C4-2B (cell line): Measurements from ENCODE around the gene PACRG.

Experiments used
- H3K27ac ChIP-seq: fragments of 450-650 bp; 2 replicates; pipeline ENCODE4 v1.5.1; 2017
- CTCF ChIP-seq: fragments of 450-650 bp; conservative IDR thresholded peaks from 2 replicates; pipeline ENCODE4 v1.5.1; 2017; ENCODE audit warnings: mild to moderate bottlenecking
- ZFX ChIP-seq: fragments of 450-650 bp; IDR thresholded peaks from 2 replicates; pipeline ENCODE4 v1.6.1; 2017

PACRG gene

DNA sequence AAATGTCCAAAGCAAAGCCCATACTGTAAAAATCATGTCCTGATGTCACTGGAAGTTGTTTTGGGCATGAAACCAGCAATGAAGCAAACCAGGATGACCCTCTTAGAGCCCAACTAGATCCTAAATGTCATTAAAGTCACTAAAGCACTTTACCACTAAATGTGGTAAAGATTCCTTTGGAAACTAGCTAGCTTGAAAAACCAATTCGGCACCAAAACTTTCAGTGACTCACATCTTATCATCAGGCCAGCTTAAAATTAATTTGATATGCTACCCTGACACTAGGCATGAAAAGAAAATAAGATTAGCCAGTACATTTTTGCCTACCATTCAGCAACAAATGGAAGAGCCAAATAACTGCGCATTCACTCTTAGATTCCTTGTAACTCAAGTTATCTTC lies 145.8 kb downstream of the PACRG start:
- no peak overlapping the region for H3K27ac ChIP-seq
- TF ChIP-seq CTCF (no peak), ZFX (no peak)

- no peak overlapping the region for H3K27ac ChIP-seq
Measured at GRCh38 chr6:162875070-162875469, 147.3 kb downstream of the PACRG start.

DNA sequence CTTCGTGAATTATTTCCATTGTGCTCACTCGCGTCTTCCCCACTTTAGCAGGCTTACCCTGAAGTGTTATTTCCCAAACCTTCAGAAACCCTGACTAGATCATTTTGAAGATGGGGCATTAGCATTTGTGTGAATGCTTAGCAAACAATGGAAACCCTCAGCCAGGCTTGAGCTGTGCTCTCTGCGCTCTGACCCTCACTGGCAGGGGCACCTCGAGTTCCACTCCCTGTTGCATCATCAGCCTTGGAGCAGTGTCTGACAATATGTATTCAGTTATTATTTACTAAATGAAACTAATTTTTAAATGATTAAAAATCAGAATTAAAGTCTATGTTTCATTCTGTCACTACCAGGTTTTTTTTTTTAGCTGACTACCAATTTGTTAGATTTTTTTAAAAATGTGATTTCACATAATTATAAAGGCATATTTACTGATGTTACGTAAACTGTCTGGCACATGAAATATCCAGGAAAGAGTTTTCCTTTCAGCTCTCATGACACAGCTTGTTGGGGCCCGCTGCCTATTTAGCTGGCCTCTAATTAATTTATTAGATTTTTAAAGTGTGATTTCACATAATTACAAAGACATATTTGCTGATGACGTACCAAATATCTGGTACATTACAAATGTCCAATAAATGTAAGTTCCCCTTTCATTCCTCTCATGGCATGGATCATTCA lies 155.2 kb downstream of the PACRG start:
- no peak for TF ChIP-seq CTCF
- no peak for TF ChIP-seq ZFX
- no peak overlapping the region for H3K27ac ChIP-seq

More at GRCh38 chr6:162875070-162875469, 147.3 kb downstream of the PACRG start:
- TF ChIP-seq CTCF = no peak
- no peak for TF ChIP-seq ZFX

DNA sequence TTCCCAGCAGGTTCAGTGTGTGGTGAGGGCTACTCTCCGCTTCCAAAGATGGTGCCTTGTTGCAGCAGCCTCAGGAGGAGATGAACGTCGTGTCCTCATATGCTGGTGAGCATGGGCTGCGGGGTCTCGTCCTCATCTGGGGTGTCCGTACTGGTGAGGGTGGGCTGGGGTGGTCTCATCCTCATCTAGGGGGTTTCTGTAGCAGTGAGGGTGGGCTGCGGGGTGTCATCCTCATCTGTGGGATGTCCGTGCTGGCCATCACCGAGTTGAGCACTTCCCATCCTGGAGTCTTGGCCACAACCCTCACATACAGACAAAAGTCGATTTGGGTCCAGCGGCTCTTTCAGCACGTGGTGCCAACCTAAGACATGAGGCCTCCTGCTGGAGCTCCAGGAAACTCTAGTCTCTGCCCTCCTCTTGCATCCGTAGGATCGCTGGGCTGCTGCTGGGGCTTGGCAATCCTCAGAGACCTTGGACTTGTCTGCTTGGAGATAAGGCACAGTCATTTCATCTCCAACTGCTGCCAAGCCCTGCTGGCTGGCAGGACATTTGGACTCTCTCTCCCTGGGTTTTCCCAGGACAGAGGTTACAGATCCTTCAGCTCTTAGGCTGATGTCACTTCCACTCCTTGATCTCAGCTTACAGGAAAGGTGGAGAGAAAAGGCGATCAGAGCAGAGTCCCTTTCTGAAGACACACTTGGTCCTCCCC lies 160.4 kb downstream of the PACRG start:
- TF ChIP-seq ZFX = no peak
- no peak for TF ChIP-seq CTCF
- H3K27ac ChIP-seq = no peak overlapping the region

GRCh38 chr6:162889303-162889702 lies 161.5 kb downstream of the PACRG start:
- no peak overlapping the region for H3K27ac ChIP-seq
- TF ChIP-seq CTCF (no peak), ZFX (no peak)

DNA sequence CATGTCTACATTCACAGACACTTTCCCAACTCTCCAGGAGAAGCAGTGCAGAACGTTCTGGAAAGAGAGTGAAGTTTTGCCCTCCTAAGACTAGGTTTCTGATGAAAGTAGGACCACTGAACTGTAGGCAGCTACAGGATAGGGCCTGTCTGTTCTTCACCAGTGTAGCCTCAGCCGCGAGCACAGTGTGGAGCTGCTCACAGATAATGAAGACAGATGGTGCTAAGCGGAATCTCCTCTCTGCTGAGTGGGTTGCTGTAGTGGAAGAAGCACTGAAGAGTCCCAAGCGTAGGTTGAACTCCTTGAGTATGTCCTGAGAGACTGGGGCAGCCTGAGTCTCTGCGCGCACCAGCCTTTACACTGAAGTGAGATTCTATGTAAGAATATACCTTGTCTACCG lies 170.2 kb downstream of the PACRG start:
- no peak overlapping the region for H3K27ac ChIP-seq
- TF ChIP-seq ZFX = no peak
- no peak for TF ChIP-seq CTCF

- TF ChIP-seq CTCF = no peak
- no peak for TF ChIP-seq ZFX
- no peak overlapping the region for H3K27ac ChIP-seq
Measured at GRCh38 chr6:162899148-162899547, 171.4 kb downstream of the PACRG start.
